Caco-2 (cell line): ENCODE measurements around the gene NANOS3. TPM values are rescaled to one million over a fixed set of nuclear protein-coding genes. Genes with fewer than 3 reads are reported as not detected.
A peak's percentile ranks its signal among the peaks of the same experiment; 100 is the strongest.

Source experiments
- BruUV-seq: library from RNA; stranded (reverse); fragments of 400-500 nt; replicated peaks from 2 replicates; lab custom pipeline; 2021; lab: Mats Ljungman, UMichigan
- CTCF ChIA-PET: fragments of 300-600 bp; sonication (Branson Sonifier 250); formaldehyde crosslinking; loops from one replicate; lab custom pipeline; 2022; ENCODE audit warnings: antibody characterized with exemption; lab: Charles Lee
- POLR2A ChIA-PET: fragments of 300-600 bp; sonication (Branson Sonifier 250); formaldehyde crosslinking; loops from one replicate; lab custom pipeline; 2022; ENCODE audit warnings: antibody characterized with exemption; lab: Charles Lee
- DNase-seq, 2 experiments: peaks; one replicate each; pipeline versions ENCODE4 v3.0.0 to v3.0.0-alpha.2; 2020 to 2022
- H3K27me3 ChIP-seq: replicated peaks from 2 replicates; pipeline ENCODE4 v1.6.0; 2011; ENCODE audit warnings: low read length; ENCODE audit not compliant: control insufficient read depth, insufficient read depth
- H3K36me3 ChIP-seq: 2 replicates; pipeline ENCODE4 v1.5.1; 2011; ENCODE audit warnings: low read length; ENCODE audit not compliant: control insufficient read depth, insufficient read depth
- H3K4me1 ChIP-seq: fragments of 250-450 bp; sonication (Bioruptor Pico); 2 replicates; pipeline ENCODE4 v1.5.1; 2020; ENCODE audit warnings: mild to moderate bottlenecking
- H3K4me3 ChIP-seq: 2 replicates; pipeline ENCODE4 v1.5.1; 2011; ENCODE audit warnings: low read depth, mild to moderate bottlenecking, control low read depth, low read length
- H3K9me3 ChIP-seq: fragments of 250-450 bp; sonication (Bioruptor Pico); 2 replicates; pipeline ENCODE4 v1.5.1; 2020; ENCODE audit warnings: mild to moderate bottlenecking, moderate library complexity
- H3K27ac Mint-ChIP-seq: one replicate; pipeline ENCODE4 v1.8.0; 2022; ENCODE audit warnings: mixed read lengths; ENCODE audit not compliant: unreplicated experiment
- H3K27me3 Mint-ChIP-seq: one replicate; pipeline ENCODE4 v1.8.0; 2022; ENCODE audit warnings: mixed read lengths; ENCODE audit not compliant: insufficient read depth, unreplicated experiment
- H3K36me3 Mint-ChIP-seq: one replicate; pipeline ENCODE4 v1.8.0; 2022; ENCODE audit warnings: mild to moderate bottlenecking, mixed read lengths; ENCODE audit not compliant: insufficient read depth, unreplicated experiment
- H3K4me1 Mint-ChIP-seq: one replicate; pipeline ENCODE4 v1.8.0; 2022; ENCODE audit warnings: low read depth, mixed read lengths; ENCODE audit not compliant: unreplicated experiment
- H3K4me3 Mint-ChIP-seq: one replicate; pipeline ENCODE4 v1.8.0; 2022; ENCODE audit warnings: mild to moderate bottlenecking, moderate library complexity, mixed read lengths; ENCODE audit not compliant: unreplicated experiment
- H3K9me3 Mint-ChIP-seq: one replicate; pipeline ENCODE4 v1.8.0; 2022; ENCODE audit warnings: mixed read lengths; ENCODE audit not compliant: unreplicated experiment
- intact Hi-C: fragments of 100-400 bp; cut with micrococcal nuclease; formaldehyde crosslinking; loops from one replicate; pipeline ENCODE4 v1.10.0; 2022; ENCODE audit not compliant: unreplicated experiment
- total RNA-seq: library from RNA; stranded (reverse); gene quantifications from 2 replicates; pipeline ENCODE4 v1.2.3, GENCODE V29; 2022
- TF ChIP-seq, protein P1 (sequence below), 2 experiments: fragments of 200-600 bp in 1 of 2; IDR thresholded peaks; 1 replicate in 1 of 2; 2 replicates in 1 of 2; pipeline versions ENCODE4 v1.5.1 to v1.8.0; 2011 to 2022; ENCODE audit warnings: antibody characterized with exemption in 1 of 2, control low read depth in 1 of 2, inconsistent platforms in 1 of 2, low read depth in 1 of 2, low read length in 1 of 2, mild to moderate bottlenecking in 1 of 2, moderate library complexity in 1 of 2; ENCODE audit not compliant: insufficient read depth in 1 of 2, severe bottlenecking in 1 of 2, unreplicated experiment in 1 of 2

NANOS3 gene
- total RNA-seq, 1 experiment from 2014 or later = not detected

DNA sequence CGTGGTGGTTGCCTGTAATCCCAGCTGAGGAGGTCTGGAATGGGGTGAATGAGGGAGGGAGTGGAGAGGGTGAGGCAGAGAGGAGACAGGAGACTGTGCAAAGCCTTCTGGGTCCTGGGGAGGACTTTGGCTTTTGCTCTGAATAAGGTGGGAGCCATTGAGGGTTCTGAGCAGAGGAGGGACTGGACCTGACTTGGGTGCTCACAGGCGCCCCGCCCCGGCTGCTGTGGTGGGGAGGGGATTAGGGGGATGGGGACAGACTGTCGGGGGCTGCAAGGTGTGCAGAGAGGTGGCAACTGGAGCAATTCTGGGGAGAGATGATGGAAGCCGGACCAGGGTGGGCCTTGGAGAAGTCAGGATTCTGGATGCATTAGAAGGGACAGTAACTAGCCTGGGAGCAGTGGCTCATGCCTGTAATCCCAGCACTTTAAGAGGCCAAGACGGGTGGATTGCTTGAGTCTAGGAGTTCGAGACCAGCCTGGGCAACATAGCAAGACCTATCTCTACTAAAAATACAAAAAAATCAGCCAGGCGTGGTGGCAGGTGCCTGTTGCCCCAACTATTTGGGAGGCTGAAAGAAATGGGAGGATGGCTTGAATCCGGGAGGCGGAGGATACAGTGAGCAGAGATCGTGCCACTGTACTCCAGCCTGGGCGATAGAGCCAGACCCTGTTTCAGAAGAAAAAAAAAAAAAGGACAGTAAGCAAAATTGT lies 16.1 kb upstream of the NANOS3 start:
- CTCF ChIA-PET = interaction anchor here (0.6 to 2.2 kb wide), 5 partner anchors 24 to 186 kb away, joined by 4 to 26 read pairs (median 4); no protein-coding TSS in a partner anchor
- DNase-seq = no peak
- H3K27ac Mint-ChIP-seq = peak overlapping the region; percentile 95
- H3K36me3 Mint-ChIP-seq = peaks cover 8% of the 10 kb centered on the region
- Histone ChIP-seq H3K4me1 (peaks cover 17% of the 10 kb centered on the region), H3K36me3 (no peaks in the 10 kb centered on the region), H3K27me3 (no peaks in the 10 kb centered on the region), H3K4me3 (no peak overlapping the region), H3K9me3 (no peaks in the 10 kb centered on the region)
- H3K9me3 Mint-ChIP-seq = no peaks in the 10 kb centered on the region
- H3K4me1 Mint-ChIP-seq = peaks cover 24% of the 10 kb centered on the region
- intact Hi-C loops = no loop called here
- POLR2A ChIA-PET = interaction anchor here (0.6 to 4.7 kb wide), 3 partner anchors 8 to 97 kb away, joined by 3 to 44 read pairs (median 15); partner anchors contain the start of gene MRI1
- no peaks in the 10 kb centered on the region for H3K27me3 Mint-ChIP-seq
- BruUV-seq = no TSS peak
- TF ChIP-seq, protein P1, sequence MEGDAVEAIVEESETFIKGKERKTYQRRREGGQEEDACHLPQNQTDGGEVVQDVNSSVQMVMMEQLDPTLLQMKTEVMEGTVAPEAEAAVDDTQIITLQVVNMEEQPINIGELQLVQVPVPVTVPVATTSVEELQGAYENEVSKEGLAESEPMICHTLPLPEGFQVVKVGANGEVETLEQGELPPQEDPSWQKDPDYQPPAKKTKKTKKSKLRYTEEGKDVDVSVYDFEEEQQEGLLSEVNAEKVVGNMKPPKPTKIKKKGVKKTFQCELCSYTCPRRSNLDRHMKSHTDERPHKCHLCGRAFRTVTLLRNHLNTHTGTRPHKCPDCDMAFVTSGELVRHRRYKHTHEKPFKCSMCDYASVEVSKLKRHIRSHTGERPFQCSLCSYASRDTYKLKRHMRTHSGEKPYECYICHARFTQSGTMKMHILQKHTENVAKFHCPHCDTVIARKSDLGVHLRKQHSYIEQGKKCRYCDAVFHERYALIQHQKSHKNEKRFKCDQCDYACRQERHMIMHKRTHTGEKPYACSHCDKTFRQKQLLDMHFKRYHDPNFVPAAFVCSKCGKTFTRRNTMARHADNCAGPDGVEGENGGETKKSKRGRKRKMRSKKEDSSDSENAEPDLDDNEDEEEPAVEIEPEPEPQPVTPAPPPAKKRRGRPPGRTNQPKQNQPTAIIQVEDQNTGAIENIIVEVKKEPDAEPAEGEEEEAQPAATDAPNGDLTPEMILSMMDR (IDR thresholded peaks at IDR 0.05; ENCODE audit: insufficient read depth in 1 of 2, low read depth in 1 of 2, low read length in 1 of 2, severe bottlenecking in 1 of 2, unreplicated experiment in 1 of 2) = no peak
- H3K4me3 Mint-ChIP-seq = no peak overlapping the region

DNA sequence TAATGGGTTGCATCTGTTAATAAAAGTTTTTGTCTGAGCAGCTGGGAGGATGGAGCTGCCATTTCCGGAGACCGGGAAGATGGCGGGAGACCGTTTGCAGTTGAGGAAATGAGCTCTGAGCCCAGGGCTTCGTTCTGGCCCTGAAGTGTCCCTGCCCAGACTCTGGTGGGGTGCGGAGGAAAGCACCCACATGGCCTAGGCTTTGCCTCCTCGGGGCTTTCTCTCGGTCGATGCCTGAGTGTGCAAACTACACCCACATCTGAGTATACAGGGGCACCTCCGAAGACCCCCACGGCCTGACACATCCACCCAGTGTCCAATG lies 15.6 kb upstream of the NANOS3 start:
- no peaks in the 10 kb centered on the region for H3K9me3 ChIP-seq
- H3K4me3 ChIP-seq = no peak overlapping the region
- CTCF ChIA-PET = interaction anchor here (0.6 to 2.2 kb wide), 6 partner anchors 10 to 186 kb away, joined by 4 to 26 read pairs (median 5); partner anchors contain the start of gene ZSWIM4
- no peaks in the 10 kb centered on the region for H3K9me3 Mint-ChIP-seq
- H3K36me3 ChIP-seq = no peaks in the 10 kb centered on the region
- peaks cover 1% of the 10 kb centered on the region for H3K27me3 Mint-ChIP-seq
- DNase-seq = no peak
- peak overlapping the region; percentile 83 for H3K4me3 Mint-ChIP-seq
- peaks cover 24% of the 10 kb centered on the region for H3K4me1 Mint-ChIP-seq
- POLR2A ChIA-PET = interaction anchor here (0.6 to 4.7 kb wide), 3 partner anchors 9 to 97 kb away, joined by 3 to 44 read pairs (median 15); partner anchors contain the start of gene MRI1
- peak overlapping the region; percentile 95 for H3K27ac Mint-ChIP-seq
- no TSS peak for BruUV-seq
- TF ChIP-seq, protein P1 (IDR thresholded peaks at IDR 0.05; ENCODE audit: insufficient read depth in 1 of 2, low read depth in 1 of 2, low read length in 1 of 2, severe bottlenecking in 1 of 2, unreplicated experiment in 1 of 2) = no peak
- H3K27me3 ChIP-seq = no peaks in the 10 kb centered on the region
- intact Hi-C loops = no loop called here
- H3K4me1 ChIP-seq = peaks cover 20% of the 10 kb centered on the region
- peaks cover 8% of the 10 kb centered on the region for H3K36me3 Mint-ChIP-seq

DNA sequence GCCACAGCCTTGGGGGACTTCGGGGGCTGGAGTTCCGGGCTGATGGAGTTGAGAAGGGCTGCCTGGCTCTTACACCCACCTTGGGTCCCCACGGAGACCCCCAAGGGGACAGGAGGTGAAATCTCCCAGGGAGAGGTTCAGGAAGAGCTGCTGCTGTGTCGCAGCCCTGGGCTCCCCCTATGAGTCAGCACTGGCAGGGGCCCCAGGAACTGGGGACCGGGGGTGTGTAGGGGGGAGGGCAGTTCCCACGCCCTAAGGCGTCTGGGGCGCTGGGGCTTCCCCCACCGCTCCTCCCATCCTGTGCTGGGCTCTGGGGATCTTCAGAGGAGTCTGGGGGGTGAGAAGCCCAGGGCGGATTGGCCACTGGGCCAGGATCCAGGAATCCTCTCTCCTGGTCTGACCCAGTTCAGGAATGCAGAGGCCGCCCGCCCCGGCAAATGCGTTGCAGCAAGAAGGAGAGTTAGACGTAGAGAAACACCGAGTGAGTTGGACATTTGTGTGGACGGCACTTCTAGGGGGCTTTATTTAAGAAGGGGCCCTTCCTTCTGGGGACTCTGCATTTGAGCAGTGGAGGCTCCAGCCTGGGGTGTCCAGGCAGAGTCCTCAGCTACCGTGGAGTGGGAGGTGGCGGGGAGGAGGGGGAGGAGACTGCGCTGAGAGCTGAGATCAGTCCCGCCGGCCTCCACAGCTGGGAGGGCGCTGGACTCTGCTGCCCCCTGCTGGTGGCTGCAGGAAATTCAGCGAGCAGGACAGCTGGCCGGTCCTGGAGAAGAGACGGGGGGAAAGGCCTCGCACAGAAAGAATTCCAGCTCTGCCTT lies 15.0 kb upstream of the NANOS3 start:
- H3K27ac Mint-ChIP-seq = peak overlapping the region; percentile 95
- intact Hi-C loops = loop anchor here (1.0 kb wide), 2 partner anchors 11 to 77 kb away; no protein-coding TSS in a partner anchor
- TSS peak; percentile 77 for BruUV-seq
- Histone ChIP-seq H3K9me3 (no peaks in the 10 kb centered on the region), H3K4me3 (peak overlapping the region; percentile 33), H3K4me1 (peaks cover 21% of the 10 kb centered on the region), H3K27me3 (no peaks in the 10 kb centered on the region), H3K36me3 (no peaks in the 10 kb centered on the region)
- DNase-seq = peak; percentile 90 to 94
- peak overlapping the region; percentile 83 for H3K4me3 Mint-ChIP-seq
- peaks cover 24% of the 10 kb centered on the region for H3K4me1 Mint-ChIP-seq
- peaks cover 8% of the 10 kb centered on the region for H3K36me3 Mint-ChIP-seq
- no peaks in the 10 kb centered on the region for H3K9me3 Mint-ChIP-seq
- TF ChIP-seq, protein P1 (IDR thresholded peaks at IDR 0.05; ENCODE audit: insufficient read depth in 1 of 2, low read depth in 1 of 2, low read length in 1 of 2, severe bottlenecking in 1 of 2, unreplicated experiment in 1 of 2) = peak; percentile 90 to 97
- H3K27me3 Mint-ChIP-seq = peaks cover 6% of the 10 kb centered on the region
- ChIA-PET POLR2A (interaction anchor here (0.5 to 4.7 kb wide), 11 partner anchors 9 to 275 kb away, joined by 3 to 44 read pairs (median 5); partner anchors contain the start of genes ASF1B, C19orf53 and MRI1), CTCF (interaction anchor here (0.6 to 2.2 kb wide), 27 partner anchors 9 to 640 kb away, joined by 3 to 26 read pairs (median 4); partner anchors contain the start of genes ASF1B, C19orf53 and ZSWIM4)
